ENCODE measurements around the gene HES1.
"Not testable (repeated sequence)": the region's sequence is repeated elsewhere in the genome, so short reads cannot be mapped to it uniquely, and the experiment has no call there.

HES1 gene

DNA sequence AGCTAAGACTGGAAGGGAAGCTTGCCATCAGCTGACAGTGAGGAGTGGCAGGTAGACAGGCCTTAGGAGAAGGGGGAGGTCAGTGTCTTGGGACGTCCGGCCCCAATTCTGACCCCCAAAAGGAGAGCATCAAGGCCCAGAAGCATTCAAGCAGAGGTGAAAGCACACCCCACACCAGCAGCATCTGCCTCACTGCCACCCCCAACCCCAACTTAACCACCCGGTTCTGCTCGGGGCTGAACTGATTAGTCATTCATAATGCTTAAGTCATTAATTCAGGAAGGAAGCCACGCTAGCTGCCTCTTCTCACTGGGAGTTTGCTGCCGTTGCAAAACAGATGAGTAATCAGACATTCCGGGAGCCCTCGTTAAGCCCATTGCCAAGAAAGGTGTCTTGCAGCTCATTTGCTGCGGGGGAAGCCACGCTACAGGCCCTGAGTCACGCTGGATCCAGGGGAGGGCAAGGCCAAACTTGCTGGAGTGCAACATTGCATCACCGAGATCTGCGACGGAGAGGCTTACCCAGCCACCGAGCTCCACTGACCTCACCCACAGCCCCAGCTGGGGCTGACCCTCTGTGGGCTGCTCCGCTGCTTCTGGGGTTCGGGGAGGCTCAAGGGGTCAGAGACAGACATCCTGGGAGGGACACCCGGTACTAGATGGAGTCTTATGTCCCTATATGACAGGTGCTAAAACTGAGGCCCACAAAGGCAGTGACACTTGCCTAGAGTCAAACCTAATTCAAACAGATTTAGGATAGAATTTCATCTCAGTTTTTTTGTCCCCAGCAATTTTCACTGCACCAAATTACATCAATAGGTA is 46.4 kb upstream of the HES1 start:
- Histone ChIP-seq H3K56ac (ENCODE audit: low read length) (peak overlapping the region; percentile 58), H3K27me3 (ENCODE audit: insufficient read depth, low read length, poor library complexity) (no peaks in the 10 kb centered on the region), H2BK120ac (ENCODE audit: low read depth, low read length) (peak overlapping the region; percentile 6), H3K4me2 (ENCODE audit: low read length) (no peak overlapping the region), H2BK5ac (ENCODE audit: low read length) (peak overlapping the region; percentile 58), H4K8ac (ENCODE audit: low read depth, low read length) (no peak overlapping the region), H3K9ac (ENCODE audit: low read length) (peak overlapping the region; percentile 10), H3K27ac (ENCODE audit: low read depth, low read length) (peak overlapping the region; percentile 73), H2AK5ac (ENCODE audit: low read length) (no peak overlapping the region), H3K18ac (ENCODE audit: low read length) (peak overlapping the region; percentile 69), H3K36me3 (ENCODE audit: control insufficient read depth, insufficient read depth, low read length) (no peaks in the 10 kb centered on the region), H3K79me2 (ENCODE audit: control insufficient read depth, insufficient read depth, low read length) (no peaks in the 10 kb centered on the region), H4K5ac (ENCODE audit: low read length) (no peak overlapping the region), H3K23ac (ENCODE audit: low read length) (peak overlapping the region; percentile 49), H3K4ac (ENCODE audit: low read depth, low read length) (peak overlapping the region; percentile 83), H2BK15ac (replicated peaks; ENCODE audit: low read depth) (no peak overlapping the region), H3K4me1 (ENCODE audit: control insufficient read depth, low read depth, low read length) (peaks cover 11% of the 10 kb centered on the region), H3K4me3 (ENCODE audit: low read length) (no peak overlapping the region), H3K79me1 (ENCODE audit: low read length) (no peaks in the 10 kb centered on the region)
- WGBS (ENCODE audit: extremely low coverage, insufficient coverage, low lambda C conversion rate), result no CpG with 5 or more reads among the region's 18 CpGs
- peak; percentile 99 for DNase-seq

DNA sequence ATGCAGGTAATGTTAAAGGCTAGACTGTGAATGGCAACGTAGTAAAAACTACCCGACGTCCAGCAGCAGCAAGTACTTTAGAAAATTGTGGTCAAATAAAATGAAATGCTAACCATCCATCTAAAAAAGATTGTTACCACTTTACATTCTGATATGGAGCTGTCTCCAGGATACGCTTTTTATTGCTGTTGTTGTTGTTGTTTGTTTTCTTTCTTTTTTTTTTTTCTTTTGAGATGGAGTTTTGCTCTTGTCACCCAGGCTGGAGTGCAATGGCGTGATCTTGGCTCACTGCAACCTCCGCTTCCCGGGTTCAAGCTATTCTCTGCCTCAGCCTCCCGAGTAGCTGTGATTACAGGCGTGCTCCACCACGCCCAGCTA is 45.8 kb upstream of the HES1 start:
- peak overlapping the region; percentile 69 for H3K18ac ChIP-seq (ENCODE audit: low read length)
- peaks cover 11% of the 10 kb centered on the region for H3K4me1 ChIP-seq (ENCODE audit: control insufficient read depth, low read depth, low read length)
- not testable (repeated sequence) for H2BK5ac ChIP-seq (ENCODE audit: low read length); H3K4me3 ChIP-seq (ENCODE audit: low read length); H3K4ac ChIP-seq (ENCODE audit: low read depth, low read length); H3K36me3 ChIP-seq (ENCODE audit: control insufficient read depth, insufficient read depth, low read length); H3K56ac ChIP-seq (ENCODE audit: low read length); H3K79me1 ChIP-seq (ENCODE audit: low read length); H3K27me3 ChIP-seq (ENCODE audit: insufficient read depth, low read length, poor library complexity); H4K5ac ChIP-seq (ENCODE audit: low read length); H2AK5ac ChIP-seq (ENCODE audit: low read length); H4K8ac ChIP-seq (ENCODE audit: low read depth, low read length); DNase-seq; H3K4me2 ChIP-seq (ENCODE audit: low read length); H3K9ac ChIP-seq (ENCODE audit: low read length); H3K79me2 ChIP-seq (ENCODE audit: control insufficient read depth, insufficient read depth, low read length); H2BK120ac ChIP-seq (ENCODE audit: low read depth, low read length); H3K23ac ChIP-seq (ENCODE audit: low read length); H2BK15ac ChIP-seq (replicated peaks; ENCODE audit: low read depth)
- peak overlapping the region; percentile 73 for H3K27ac ChIP-seq (ENCODE audit: low read depth, low read length)
- WGBS (ENCODE audit: extremely low coverage, insufficient coverage, low lambda C conversion rate), result no CpG with 5 or more reads among the region's 10 CpGs

DNA sequence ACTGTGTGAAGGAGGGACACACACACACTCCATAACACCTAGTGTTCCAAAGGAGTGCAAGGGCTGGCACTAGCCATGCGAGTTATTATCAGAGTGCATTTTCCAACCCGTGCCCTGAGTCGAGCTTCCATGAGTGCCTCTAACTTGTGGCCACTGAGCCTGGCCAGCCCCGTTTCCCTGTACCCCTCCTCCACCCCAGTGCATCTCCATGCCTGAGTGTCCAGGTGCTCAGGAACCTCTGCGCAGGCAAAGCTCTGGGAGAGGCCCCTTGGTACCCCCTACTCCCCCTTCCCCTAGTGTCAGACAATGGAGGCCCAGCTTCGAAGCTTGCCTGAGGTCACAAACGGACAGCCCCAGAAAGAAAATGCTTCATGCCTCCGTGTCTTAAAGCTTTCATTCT is 45.2 kb upstream of the HES1 start:
- no peaks in the 10 kb centered on the region for H3K36me3 ChIP-seq (ENCODE audit: control insufficient read depth, insufficient read depth, low read length)
- H2BK120ac ChIP-seq (ENCODE audit: low read depth, low read length), result no peak overlapping the region
- H2AK5ac ChIP-seq (ENCODE audit: low read length), result no peak overlapping the region
- H3K9ac ChIP-seq (ENCODE audit: low read length), result no peak overlapping the region
- H4K8ac ChIP-seq (ENCODE audit: low read depth, low read length), result no peak overlapping the region
- no peak overlapping the region for H4K5ac ChIP-seq (ENCODE audit: low read length)
- H3K4me1 ChIP-seq (ENCODE audit: control insufficient read depth, low read depth, low read length), result peaks cover 11% of the 10 kb centered on the region
- H3K4me3 ChIP-seq (ENCODE audit: low read length), result no peak overlapping the region
- no peak for DNase-seq
- no peak overlapping the region for H3K18ac ChIP-seq (ENCODE audit: low read length)
- H3K56ac ChIP-seq (ENCODE audit: low read length), result peak overlapping the region; percentile 9
- no peak overlapping the region for H3K27ac ChIP-seq (ENCODE audit: low read depth, low read length)
- no peak overlapping the region for H3K23ac ChIP-seq (ENCODE audit: low read length)
- H3K4me2 ChIP-seq (ENCODE audit: low read length), result no peak overlapping the region
- no peaks in the 10 kb centered on the region for H3K27me3 ChIP-seq (ENCODE audit: insufficient read depth, low read length, poor library complexity)
- H3K79me2 ChIP-seq (ENCODE audit: control insufficient read depth, insufficient read depth, low read length), result no peaks in the 10 kb centered on the region
- WGBS (ENCODE audit: extremely low coverage, insufficient coverage, low lambda C conversion rate), result no CpG with 5 or more reads among the region's 8 CpGs
- no peak overlapping the region for H2BK5ac ChIP-seq (ENCODE audit: low read length)
- H2BK15ac ChIP-seq (replicated peaks; ENCODE audit: low read depth), result no peak overlapping the region
- H3K4ac ChIP-seq (ENCODE audit: low read depth, low read length), result no peak overlapping the region
- H3K79me1 ChIP-seq (ENCODE audit: low read length), result no peaks in the 10 kb centered on the region

DNA sequence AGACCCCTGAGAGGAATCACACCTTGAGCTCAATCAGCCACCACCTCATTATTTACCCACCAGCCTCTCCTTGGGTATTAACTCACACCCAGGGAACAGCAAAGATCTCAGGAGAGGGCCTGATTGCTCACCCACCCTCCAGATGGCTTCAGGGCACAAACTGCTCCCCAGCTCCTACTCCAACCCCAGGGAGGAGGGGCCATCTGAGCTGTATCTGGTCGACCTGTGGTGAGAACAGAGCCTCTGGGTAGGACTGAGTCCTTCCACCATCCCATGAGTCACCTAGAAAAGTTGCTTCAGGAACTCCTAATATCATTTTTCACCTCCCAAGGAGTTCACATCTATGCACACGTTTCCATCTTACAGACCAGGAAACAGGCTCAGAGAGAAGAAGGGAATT is 44.8 kb upstream of the HES1 start:
- Histone ChIP-seq H4K8ac (ENCODE audit: low read depth, low read length) (no peak overlapping the region), H3K23ac (ENCODE audit: low read length) (no peak overlapping the region), H2BK15ac (replicated peaks; ENCODE audit: low read depth) (no peak overlapping the region), H3K4ac (ENCODE audit: low read depth, low read length) (no peak overlapping the region), H3K79me1 (ENCODE audit: low read length) (no peaks in the 10 kb centered on the region), H3K56ac (ENCODE audit: low read length) (no peak overlapping the region), H4K5ac (ENCODE audit: low read length) (no peak overlapping the region), H3K79me2 (ENCODE audit: control insufficient read depth, insufficient read depth, low read length) (no peaks in the 10 kb centered on the region), H3K27ac (ENCODE audit: low read depth, low read length) (no peak overlapping the region), H3K4me3 (ENCODE audit: low read length) (no peak overlapping the region), H3K36me3 (ENCODE audit: control insufficient read depth, insufficient read depth, low read length) (no peaks in the 10 kb centered on the region), H3K4me1 (ENCODE audit: control insufficient read depth, low read depth, low read length) (peaks cover 10% of the 10 kb centered on the region), H2BK120ac (ENCODE audit: low read depth, low read length) (no peak overlapping the region), H3K18ac (ENCODE audit: low read length) (no peak overlapping the region), H2BK5ac (ENCODE audit: low read length) (no peak overlapping the region), H3K27me3 (ENCODE audit: insufficient read depth, low read length, poor library complexity) (no peaks in the 10 kb centered on the region), H2AK5ac (ENCODE audit: low read length) (no peak overlapping the region), H3K9ac (ENCODE audit: low read length) (no peak overlapping the region), H3K4me2 (ENCODE audit: low read length) (no peak overlapping the region)
- peak; percentile 58 for DNase-seq
- WGBS (ENCODE audit: extremely low coverage, insufficient coverage, low lambda C conversion rate), result no CpG with 5 or more reads among the region's 2 CpGs

DNA sequence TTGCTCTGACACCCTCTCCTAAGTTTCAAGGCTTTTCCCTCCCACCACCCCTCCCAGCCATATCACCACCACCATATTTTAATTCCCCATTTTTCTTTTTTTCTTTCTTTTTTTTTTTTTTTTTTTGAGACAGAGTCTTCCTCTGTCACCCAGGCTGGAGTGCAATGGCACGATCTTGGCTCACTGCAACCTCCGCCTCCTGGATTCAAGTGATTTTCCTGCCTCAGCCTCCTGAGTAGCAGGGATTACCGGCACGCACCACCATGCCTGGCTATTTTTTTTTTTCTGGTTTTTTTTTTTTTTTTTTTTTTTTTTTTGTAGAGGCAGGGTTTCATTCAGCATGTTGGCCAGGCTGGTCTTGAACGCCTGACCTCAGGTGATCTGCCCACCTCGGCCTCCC is 44.1 kb upstream of the HES1 start:
- WGBS (ENCODE audit: extremely low coverage, insufficient coverage, low lambda C conversion rate), result no CpG with 5 or more reads among the region's 6 CpGs
- H3K9ac ChIP-seq (ENCODE audit: low read length); H2BK120ac ChIP-seq (ENCODE audit: low read depth, low read length); H3K56ac ChIP-seq (ENCODE audit: low read length); H3K27ac ChIP-seq (ENCODE audit: low read depth, low read length); H2BK5ac ChIP-seq (ENCODE audit: low read length); H3K4me2 ChIP-seq (ENCODE audit: low read length); H3K23ac ChIP-seq (ENCODE audit: low read length); H3K18ac ChIP-seq (ENCODE audit: low read length); DNase-seq; H4K5ac ChIP-seq (ENCODE audit: low read length); H3K36me3 ChIP-seq (ENCODE audit: control insufficient read depth, insufficient read depth, low read length); H3K4me3 ChIP-seq (ENCODE audit: low read length); H3K27me3 ChIP-seq (ENCODE audit: insufficient read depth, low read length, poor library complexity); H3K4me1 ChIP-seq (ENCODE audit: control insufficient read depth, low read depth, low read length); H3K79me1 ChIP-seq (ENCODE audit: low read length); H3K79me2 ChIP-seq (ENCODE audit: control insufficient read depth, insufficient read depth, low read length); H2AK5ac ChIP-seq (ENCODE audit: low read length); H4K8ac ChIP-seq (ENCODE audit: low read depth, low read length); H3K4ac ChIP-seq (ENCODE audit: low read depth, low read length): not testable (repeated sequence)
- H2BK15ac ChIP-seq (replicated peaks; ENCODE audit: low read depth), result peak overlapping the region; percentile 39

DNA sequence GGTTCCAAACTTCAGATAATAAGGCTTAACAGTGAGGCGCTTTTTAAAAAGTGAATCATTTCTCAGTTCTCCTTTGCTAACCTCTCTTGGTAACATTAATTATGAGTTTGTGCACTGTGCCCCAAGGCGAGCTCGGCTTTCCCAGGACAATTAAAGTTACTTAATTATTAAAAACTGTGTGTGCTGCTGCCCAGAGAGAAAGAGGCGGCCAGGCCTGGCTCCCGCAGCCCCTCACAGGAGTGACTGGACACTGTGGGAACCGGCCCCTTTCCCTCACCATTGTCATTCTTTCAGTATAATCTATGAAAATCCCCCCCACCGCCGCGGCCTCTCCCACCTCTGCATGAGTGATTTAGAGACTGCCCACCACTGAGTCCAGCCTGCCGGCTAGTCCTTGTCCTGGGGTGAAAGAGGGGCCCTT is 43.1 kb upstream of the HES1 start:
- Histone ChIP-seq H2BK120ac (ENCODE audit: low read depth, low read length) (no peak overlapping the region), H2BK5ac (ENCODE audit: low read length) (no peak overlapping the region), H3K56ac (ENCODE audit: low read length) (no peak overlapping the region), H3K27me3 (ENCODE audit: insufficient read depth, low read length, poor library complexity) (no peaks in the 10 kb centered on the region), H3K79me2 (ENCODE audit: control insufficient read depth, insufficient read depth, low read length) (no peaks in the 10 kb centered on the region), H3K9ac (ENCODE audit: low read length) (no peak overlapping the region), H4K5ac (ENCODE audit: low read length) (no peak overlapping the region), H3K4ac (ENCODE audit: low read depth, low read length) (no peak overlapping the region), H3K79me1 (ENCODE audit: low read length) (no peaks in the 10 kb centered on the region), H3K4me2 (ENCODE audit: low read length) (no peak overlapping the region), H2BK15ac (replicated peaks; ENCODE audit: low read depth) (no peak overlapping the region), H3K18ac (ENCODE audit: low read length) (peak overlapping the region; percentile 25), H3K27ac (ENCODE audit: low read depth, low read length) (no peak overlapping the region), H3K36me3 (ENCODE audit: control insufficient read depth, insufficient read depth, low read length) (no peaks in the 10 kb centered on the region), H4K8ac (ENCODE audit: low read depth, low read length) (no peak overlapping the region), H3K4me1 (ENCODE audit: control insufficient read depth, low read depth, low read length) (peaks cover 5% of the 10 kb centered on the region), H2AK5ac (ENCODE audit: low read length) (no peak overlapping the region), H3K4me3 (ENCODE audit: low read length) (no peak overlapping the region), H3K23ac (ENCODE audit: low read length) (no peak overlapping the region)
- DNase-seq, result no peak
- WGBS (ENCODE audit: extremely low coverage, insufficient coverage, low lambda C conversion rate), result no CpG with 5 or more reads among the region's 10 CpGs
